ENCODE measurements around the gene TEX10. TPM values are rescaled to one million over a fixed set of nuclear protein-coding genes. Genes with fewer than 3 reads are reported as not detected.

The TEX10 gene
- total RNA-seq, 4 donors from 2014 or later: 11.8 to 16.7 (median 14.8) TPM

DNA sequence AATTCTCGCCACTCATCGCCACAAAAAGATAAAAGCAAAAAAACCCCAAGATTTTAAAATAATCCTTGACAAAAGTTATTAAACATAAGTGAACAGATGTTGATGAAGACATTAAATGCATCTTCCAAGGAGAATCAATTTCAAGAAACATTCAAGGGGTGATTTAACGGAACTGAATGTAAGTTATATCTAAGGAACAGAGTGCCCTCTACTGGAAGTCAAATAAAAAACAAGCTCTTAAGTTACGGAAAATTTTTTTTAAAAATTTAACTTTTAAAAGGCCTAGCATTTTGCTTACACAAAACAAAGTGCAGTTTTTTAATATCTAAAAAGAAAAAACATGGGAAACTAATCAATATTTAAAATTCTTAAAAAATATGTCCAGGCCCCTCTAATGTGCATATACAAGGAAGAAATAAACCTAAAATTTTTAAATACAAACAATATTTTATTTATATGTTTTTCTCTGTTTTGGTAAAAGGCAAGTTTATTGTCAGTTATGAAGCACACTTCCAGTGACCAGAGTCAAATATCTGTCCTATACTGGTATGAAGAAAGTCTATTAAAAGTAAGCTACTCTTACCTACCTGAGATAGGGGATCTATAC is 28.0 kb downstream of the TEX10 start:
- 49 to 54% methylated on average over 4 of the region's 4 CpGs for WGBS, 2 donors

DNA sequence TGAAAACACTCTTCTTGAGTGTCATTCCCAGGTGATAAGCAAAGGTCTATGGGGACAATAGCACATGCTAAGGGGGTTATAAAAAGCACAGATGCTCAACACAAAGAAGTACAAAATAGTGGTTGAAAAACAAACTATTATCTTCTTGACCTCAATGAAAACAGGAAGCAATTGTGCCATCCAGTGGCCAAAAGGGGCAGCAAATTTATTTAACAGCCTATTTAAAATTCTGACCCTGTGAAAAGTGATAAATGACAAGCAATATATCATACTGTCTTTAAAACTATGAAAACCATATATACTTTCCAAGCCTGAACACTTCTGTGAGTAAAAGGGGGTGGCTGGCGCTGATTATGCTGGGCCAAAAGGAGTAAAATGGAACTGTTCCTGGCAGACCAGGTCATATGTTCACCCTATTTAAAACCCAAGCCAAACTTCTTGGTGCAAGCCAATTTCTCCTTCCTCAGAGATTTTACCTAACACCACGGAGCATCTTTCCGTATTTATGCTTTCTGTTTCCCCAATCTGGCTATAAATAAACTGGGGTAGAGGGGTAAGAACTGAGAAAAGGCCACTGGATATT is 29.7 kb downstream of the TEX10 start:
- DNase-seq (ENCODE audit: low spot score in 2 of 2): peak in 1 of 2 donors; percentile 50
- no peaks in the 10 kb centered on the region for H3K27me3 ChIP-seq
- peaks cover 3 to 45% (median 4%) of the 10 kb centered on the region in 3 donors for H3K36me3 ChIP-seq
- TF ChIP-seq POLR2A (IDR thresholded peaks at IDR 0.05): no peak
- TF ChIP-seq, protein P1, sequence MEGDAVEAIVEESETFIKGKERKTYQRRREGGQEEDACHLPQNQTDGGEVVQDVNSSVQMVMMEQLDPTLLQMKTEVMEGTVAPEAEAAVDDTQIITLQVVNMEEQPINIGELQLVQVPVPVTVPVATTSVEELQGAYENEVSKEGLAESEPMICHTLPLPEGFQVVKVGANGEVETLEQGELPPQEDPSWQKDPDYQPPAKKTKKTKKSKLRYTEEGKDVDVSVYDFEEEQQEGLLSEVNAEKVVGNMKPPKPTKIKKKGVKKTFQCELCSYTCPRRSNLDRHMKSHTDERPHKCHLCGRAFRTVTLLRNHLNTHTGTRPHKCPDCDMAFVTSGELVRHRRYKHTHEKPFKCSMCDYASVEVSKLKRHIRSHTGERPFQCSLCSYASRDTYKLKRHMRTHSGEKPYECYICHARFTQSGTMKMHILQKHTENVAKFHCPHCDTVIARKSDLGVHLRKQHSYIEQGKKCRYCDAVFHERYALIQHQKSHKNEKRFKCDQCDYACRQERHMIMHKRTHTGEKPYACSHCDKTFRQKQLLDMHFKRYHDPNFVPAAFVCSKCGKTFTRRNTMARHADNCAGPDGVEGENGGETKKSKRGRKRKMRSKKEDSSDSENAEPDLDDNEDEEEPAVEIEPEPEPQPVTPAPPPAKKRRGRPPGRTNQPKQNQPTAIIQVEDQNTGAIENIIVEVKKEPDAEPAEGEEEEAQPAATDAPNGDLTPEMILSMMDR (IDR thresholded peaks at IDR 0.05): peak; percentile 46 to 69 (median 56)
- no peaks in the 10 kb centered on the region for H3K9me3 ChIP-seq
- no peak overlapping the region for H3K27ac ChIP-seq
- H3K4me1 ChIP-seq: peaks cover 0 to 3% (median 0%) of the 10 kb centered on the region in 4 donors
- H3K4me3 ChIP-seq: no peak overlapping the region
- 60 to 68% methylated on average over 3 of the region's 3 CpGs for WGBS, 2 donors

More for the DNA sequence above, 28.0 kb downstream of the TEX10 start:
- H3K27me3 ChIP-seq: no peaks in the 10 kb centered on the region
- peaks cover 3 to 35% (median 4%) of the 10 kb centered on the region in 3 donors for H3K36me3 ChIP-seq
- no peak for DNase-seq (ENCODE audit: low spot score in 2 of 2)
- H3K9me3 ChIP-seq: no peaks in the 10 kb centered on the region
- H3K4me1 ChIP-seq: peaks cover 0 to 3% (median 0%) of the 10 kb centered on the region in 4 donors
- TF ChIP-seq, protein P1 (IDR thresholded peaks at IDR 0.05): peak in 4 of 5 experiments; percentile 32 to 59 (median 36)
- TF ChIP-seq EP300 (IDR thresholded peaks at IDR 0.05) (no peak), POLR2A (IDR thresholded peaks at IDR 0.05) (no peak)
- H3K27ac ChIP-seq: no peak overlapping the region
- no peak overlapping the region for H3K4me3 ChIP-seq

DNA sequence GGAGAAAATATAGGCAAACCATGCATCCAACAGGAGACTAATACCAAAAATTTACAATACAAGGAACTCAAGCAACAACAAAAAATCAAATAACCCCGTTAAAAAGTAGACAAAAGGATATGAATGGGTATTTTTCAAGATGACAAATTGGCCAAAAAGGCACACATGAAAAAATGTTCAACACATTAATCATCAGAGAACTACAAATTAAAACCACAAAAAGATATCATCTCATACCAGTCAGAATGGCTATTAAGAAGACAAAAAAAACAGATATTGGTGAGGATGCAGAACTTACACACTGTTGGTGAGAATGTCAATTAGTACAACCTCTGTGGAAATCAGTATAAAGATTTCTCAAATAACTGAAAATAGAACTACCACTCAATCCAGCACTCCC is 35.0 kb downstream of the TEX10 start:
- no peak overlapping the region for H3K4me3 ChIP-seq
- peaks cover 0 to 44% (median 0%) of the 10 kb centered on the region in 3 donors for H3K36me3 ChIP-seq
- TF ChIP-seq, protein P1 (IDR thresholded peaks at IDR 0.05): no peak
- TF ChIP-seq POLR2A (IDR thresholded peaks at IDR 0.05): no peak
- TF ChIP-seq EP300 (IDR thresholded peaks at IDR 0.05): no peak
- DNase-seq (ENCODE audit: low spot score in 2 of 2): no peak
- no peak overlapping the region for H3K27ac ChIP-seq
- WGBS, 2 donors: 80% methylated on average over 1 of the region's 1 CpG
- H3K4me1 ChIP-seq: peaks cover 0 to under 1% (median 0%) of the 10 kb centered on the region in 4 donors
- no peaks in the 10 kb centered on the region for H3K9me3 ChIP-seq
- H3K27me3 ChIP-seq: no peaks in the 10 kb centered on the region

DNA sequence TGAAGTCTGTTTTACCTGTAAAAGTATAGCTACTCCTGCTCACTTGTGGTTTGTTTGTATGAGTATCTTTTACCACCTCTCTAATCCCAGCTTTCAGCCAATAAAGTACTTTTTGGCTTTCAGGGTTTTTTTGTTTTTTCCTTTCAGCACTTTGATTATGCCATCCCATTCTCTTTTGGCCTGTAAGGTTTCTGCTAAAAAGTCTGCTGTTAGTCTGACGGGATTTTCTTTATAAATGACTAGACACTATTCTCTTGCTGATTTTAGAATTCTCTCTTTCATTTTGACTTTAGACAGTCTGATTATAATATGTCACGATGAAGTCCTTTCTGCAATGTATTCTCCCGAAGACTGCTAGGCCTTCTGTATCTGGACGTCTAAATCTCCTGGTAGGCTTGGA is 37.2 kb downstream of the TEX10 start:
- H3K36me3 ChIP-seq: peaks cover 0 to 66% (median 0%) of the 10 kb centered on the region in 3 donors

DNA sequence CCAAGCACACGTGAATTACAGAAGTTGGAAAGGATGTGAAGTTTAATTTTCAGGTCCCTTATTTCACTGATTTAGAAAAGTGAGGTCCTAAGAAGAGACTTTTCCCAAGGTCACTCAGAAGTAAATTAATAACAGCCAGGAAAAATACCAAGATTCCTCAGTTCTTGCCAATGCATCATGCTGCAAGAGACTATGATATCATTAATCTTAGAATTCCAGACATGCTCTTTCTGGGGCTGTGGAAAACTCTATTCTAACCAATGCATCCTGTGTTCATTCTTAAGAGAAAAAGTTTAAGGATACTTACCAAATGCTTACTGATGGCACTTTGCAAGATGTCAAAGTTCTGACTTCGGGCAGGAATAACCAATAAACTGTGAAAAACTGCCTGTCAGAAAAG is 42.8 kb downstream of the TEX10 start:
- peaks cover 0 to 68% (median 6%) of the 10 kb centered on the region in 3 donors for H3K36me3 ChIP-seq
- TF ChIP-seq POLR2A (IDR thresholded peaks at IDR 0.05) (no peak), EP300 (IDR thresholded peaks at IDR 0.05) (no peak)
- TF ChIP-seq, protein P1 (IDR thresholded peaks at IDR 0.05): no peak
- no peak overlapping the region for H3K4me3 ChIP-seq
- 84 to 86% methylated on average over 2 of the region's 2 CpGs for WGBS, 2 donors
- no peak for DNase-seq (ENCODE audit: low spot score in 2 of 2)
- H3K9me3 ChIP-seq: no peaks in the 10 kb centered on the region
- no peaks in the 10 kb centered on the region for H3K4me1 ChIP-seq
- no peak overlapping the region for H3K27ac ChIP-seq
- no peaks in the 10 kb centered on the region for H3K27me3 ChIP-seq

More for the DNA sequence above, 37.2 kb downstream of the TEX10 start:
- Histone ChIP-seq H3K27ac (no peak overlapping the region), H3K27me3 (no peaks in the 10 kb centered on the region), H3K9me3 (no peaks in the 10 kb centered on the region), H3K4me3 (no peak overlapping the region), H3K4me1 (no peaks in the 10 kb centered on the region)
- TF ChIP-seq EP300 (IDR thresholded peaks at IDR 0.05) (no peak), POLR2A (IDR thresholded peaks at IDR 0.05) (no peak)
- TF ChIP-seq, protein P1 (IDR thresholded peaks at IDR 0.05): no peak
- 94 to 96% methylated on average over 4 of the region's 4 CpGs for whole genome bisulfite sequencing, 2 donors
- no peak for DNase-seq (ENCODE audit: low spot score in 2 of 2)
